GM20431 (cell line): ENCODE data around the gene DDR1.

ENCODE experiments used
- in situ Hi-C: fragments of 300-500 bp; cut with MseI, MboI; formaldehyde crosslinking; loops from one replicate; pipeline ENCODE4 v1.15.0; 2020; ENCODE audit warnings: low sequenced_read_pairs; ENCODE audit not compliant: unreplicated experiment

Gene DDR1

GRCh38 chr6:30912746-30913520 lies 28.6 kb downstream of the DDR1 start:
- in situ Hi-C loops = no loop called here

GRCh38 chr6:30913721-30914075 lies 29.4 kb downstream of the DDR1 start:
- in situ Hi-C loops = no loop called here

GRCh38 chr6:30914076-30914853 lies 29.9 kb downstream of the DDR1 start, which contains the start of gene VARS2:
VARS2 (plus strand) TSS chr6:30914238; CDS start chr6:30914837, 599 bp downstream.
- in situ Hi-C loops = no loop called here

- in situ Hi-C loops = no loop called here
Observed at GRCh38 chr6:30914854-30915590, 30.7 kb downstream of the DDR1 start.

- in situ Hi-C loops = no loop called here
Observed at GRCh38 chr6:30915591-30915946, 31.2 kb downstream of the DDR1 start.

GRCh38 chr6:30917041-30917440 lies 32.7 kb downstream of the DDR1 start:
- in situ Hi-C loops = no loop called here

GRCh38 chr6:30917487-30917886 lies 33.2 kb downstream of the DDR1 start:
- in situ Hi-C loops = no loop called here

GRCh38 chr6:30918670-30919069 lies 34.4 kb downstream of the DDR1 start:
- in situ Hi-C loops = no loop called here

- in situ Hi-C loops = loop anchor here (10.0 kb wide), 1 partner anchor 152 kb away; no protein-coding TSS in a partner anchor
Observed at GRCh38 chr6:30922447-30922852, 38.1 kb downstream of the DDR1 start.

GRCh38 chr6:30924040-30924627 lies 39.8 kb downstream of the DDR1 start:
- in situ Hi-C loops = loop anchor here (10.0 kb wide), 1 partner anchor 151 kb away; no protein-coding TSS in a partner anchor

GRCh38 chr6:30926644-30927043 lies 42.3 kb downstream of the DDR1 start:
- in situ Hi-C loops = loop anchor here (10.0 kb wide), 1 partner anchor 148 kb away; no protein-coding TSS in a partner anchor

GRCh38 chr6:30927080-30927479 lies 42.8 kb downstream of the DDR1 start:
- in situ Hi-C loops = loop anchor here (10.0 kb wide), 1 partner anchor 148 kb away; no protein-coding TSS in a partner anchor

- in situ Hi-C loops = loop anchor here (10.0 kb wide), 1 partner anchor 146 kb away; no protein-coding TSS in a partner anchor
Observed at GRCh38 chr6:30928677-30929076, 44.4 kb downstream of the DDR1 start.

GRCh38 chr6:30930506-30930905 lies 46.2 kb downstream of the DDR1 start:
- in situ Hi-C loops = no loop called here

- in situ Hi-C loops = no loop called here
Observed at GRCh38 chr6:30931272-30931671, 47.0 kb downstream of the DDR1 start.

- in situ Hi-C loops = no loop called here
Observed at GRCh38 chr6:30931969-30932645, 47.8 kb downstream of the DDR1 start, which contains the start of gene SFTA2. SFTA2 (minus strand) TSS chr6:30932170; CDS start chr6:30932096, 74 bp downstream.

- in situ Hi-C loops = no loop called here
Observed at GRCh38 chr6:30932665-30933365, 48.5 kb downstream of the DDR1 start.

GRCh38 chr6:30935018-30935417 lies 50.7 kb downstream of the DDR1 start:
- in situ Hi-C loops = no loop called here

GRCh38 chr6:30937265-30937664 lies 52.9 kb downstream of the DDR1 start:
- in situ Hi-C loops = no loop called here
